Measurements from ENCODE around the gene KCNH3.
"Not testable (repeated sequence)": the region's sequence is repeated elsewhere in the genome, so short reads cannot be mapped to it uniquely, and the experiment has no call there.

KCNH3 gene

GRCh38 chr12:49588281-49588680 is 49.5 kb downstream of the KCNH3 start:
- no peak for DNase-seq (ENCODE audit: low read depth in 3 of 3)

- no peak for DNase-seq (ENCODE audit: low read depth in 3 of 3)
Observed at GRCh38 chr12:49588721-49589516, 50.1 kb downstream of the KCNH3 start.

- no peak for DNase-seq (ENCODE audit: low read depth in 3 of 3)
Observed at GRCh38 chr12:49598527-49598926, 59.7 kb downstream of the KCNH3 start.

- no peak for DNase-seq (ENCODE audit: low read depth in 3 of 3)
Observed at GRCh38 chr12:49599961-49600360, 61.1 kb downstream of the KCNH3 start.

- DNase-seq (ENCODE audit: low read depth in 3 of 3), result no peak
Observed at GRCh38 chr12:49603721-49604120, 64.9 kb downstream of the KCNH3 start.

GRCh38 chr12:49604856-49605255 is 66.0 kb downstream of the KCNH3 start:
- no peak for DNase-seq (ENCODE audit: low read depth in 3 of 3)

GRCh38 chr12:49605539-49605938 is 66.7 kb downstream of the KCNH3 start, which contains the start of gene FAM186B:
FAM186B (minus strand) TSS chr12:49605639; CDS start chr12:49605477, 162 bp downstream.
- not testable (repeated sequence) for DNase-seq (ENCODE audit: low read depth in 3 of 3)
